HL-60 (cell line): ENCODE measurements around the gene CNKSR2.

Source experiments
- DNase-seq, 2 experiments: peaks; one replicate each; pipeline ENCODE4 v3.0.0-alpha.2; 2010 to 2020; ENCODE audit warnings: low read depth in 1 of 2, low spot score in 1 of 2
- H3K27ac ChIP-seq: fragments of 250-450 bp; sonication (Bioruptor Pico); replicated peaks from 2 replicates; pipeline ENCODE4 v1.5.1; 2020; ENCODE audit warnings: mild to moderate bottlenecking, moderate library complexity
- H3K27me3 ChIP-seq: fragments of 250-450 bp; sonication (Bioruptor Pico); 2 replicates; pipeline ENCODE4 v1.5.1; 2021; ENCODE audit warnings: mild to moderate bottlenecking, moderate library complexity; ENCODE audit not compliant: insufficient read depth, poor library complexity, severe bottlenecking
- H3K4me3 ChIP-seq: replicated peaks from 2 replicates; pipeline ENCODE4 v1.5.1; 2011; ENCODE audit warnings: mild to moderate bottlenecking, control low read depth, low read length; ENCODE audit not compliant: insufficient read depth
- CTCF ChIP-seq: IDR thresholded peaks from one replicate; pipeline ENCODE4 v1.5.1; 2011; ENCODE audit warnings: low read length, control low read depth, inconsistent platforms; ENCODE audit not compliant: insufficient read depth
- GABPA ChIP-seq: IDR thresholded peaks from 2 replicates; pipeline ENCODE4 v1.6.1; 2012; ENCODE audit warnings: low read depth
- POLR2AphosphoS5 ChIP-seq: IDR thresholded peaks from 2 replicates; pipeline ENCODE4 v1.6.1; 2012; ENCODE audit warnings: low read depth
- SPI1 ChIP-seq: IDR thresholded peaks from 2 replicates; pipeline ENCODE4 v1.6.1; 2012; ENCODE audit warnings: low read depth, mild to moderate bottlenecking, borderline replicate concordance
- TF ChIP-seq, protein P1 (sequence below): IDR thresholded peaks from 2 replicates; pipeline ENCODE4 v1.6.1; 2012; ENCODE audit warnings: low read depth; ENCODE audit not compliant: insufficient replicate concordance

Gene CNKSR2

DNA sequence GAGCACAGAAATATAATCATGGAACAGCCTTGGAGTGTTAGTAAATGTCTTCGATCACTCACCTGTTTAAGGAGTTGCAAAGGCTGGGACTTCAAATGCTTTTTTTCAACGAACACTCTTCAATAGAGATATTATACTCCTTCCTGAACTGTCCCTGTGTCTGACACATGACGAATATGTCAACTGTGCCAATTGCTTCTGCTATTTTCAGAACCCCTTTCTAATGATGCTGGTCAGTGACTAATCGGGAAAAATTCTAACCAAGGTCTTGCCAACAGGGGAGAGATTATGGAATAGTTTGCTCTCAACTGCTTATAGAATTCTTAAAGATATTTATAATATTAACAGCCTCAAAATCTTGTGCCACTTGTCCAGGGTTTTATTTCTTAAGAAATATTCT is 292.5 kb downstream of the CNKSR2 start:
- H3K27ac ChIP-seq: no peak overlapping the region
- no peaks in the 10 kb centered on the region for H3K27me3 ChIP-seq
- no peak overlapping the region for H3K4me3 ChIP-seq
- no peak for DNase-seq
- no peak for TF ChIP-seq GABPA
- TF ChIP-seq CTCF: no peak
- TF ChIP-seq, protein P1, sequence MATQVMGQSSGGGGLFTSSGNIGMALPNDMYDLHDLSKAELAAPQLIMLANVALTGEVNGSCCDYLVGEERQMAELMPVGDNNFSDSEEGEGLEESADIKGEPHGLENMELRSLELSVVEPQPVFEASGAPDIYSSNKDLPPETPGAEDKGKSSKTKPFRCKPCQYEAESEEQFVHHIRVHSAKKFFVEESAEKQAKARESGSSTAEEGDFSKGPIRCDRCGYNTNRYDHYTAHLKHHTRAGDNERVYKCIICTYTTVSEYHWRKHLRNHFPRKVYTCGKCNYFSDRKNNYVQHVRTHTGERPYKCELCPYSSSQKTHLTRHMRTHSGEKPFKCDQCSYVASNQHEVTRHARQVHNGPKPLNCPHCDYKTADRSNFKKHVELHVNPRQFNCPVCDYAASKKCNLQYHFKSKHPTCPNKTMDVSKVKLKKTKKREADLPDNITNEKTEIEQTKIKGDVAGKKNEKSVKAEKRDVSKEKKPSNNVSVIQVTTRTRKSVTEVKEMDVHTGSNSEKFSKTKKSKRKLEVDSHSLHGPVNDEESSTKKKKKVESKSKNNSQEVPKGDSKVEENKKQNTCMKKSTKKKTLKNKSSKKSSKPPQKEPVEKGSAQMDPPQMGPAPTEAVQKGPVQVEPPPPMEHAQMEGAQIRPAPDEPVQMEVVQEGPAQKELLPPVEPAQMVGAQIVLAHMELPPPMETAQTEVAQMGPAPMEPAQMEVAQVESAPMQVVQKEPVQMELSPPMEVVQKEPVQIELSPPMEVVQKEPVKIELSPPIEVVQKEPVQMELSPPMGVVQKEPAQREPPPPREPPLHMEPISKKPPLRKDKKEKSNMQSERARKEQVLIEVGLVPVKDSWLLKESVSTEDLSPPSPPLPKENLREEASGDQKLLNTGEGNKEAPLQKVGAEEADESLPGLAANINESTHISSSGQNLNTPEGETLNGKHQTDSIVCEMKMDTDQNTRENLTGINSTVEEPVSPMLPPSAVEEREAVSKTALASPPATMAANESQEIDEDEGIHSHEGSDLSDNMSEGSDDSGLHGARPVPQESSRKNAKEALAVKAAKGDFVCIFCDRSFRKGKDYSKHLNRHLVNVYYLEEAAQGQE: no peak
- TF ChIP-seq SPI1: no peak
- TF ChIP-seq POLR2AphosphoS5: no peak

- H3K27me3 ChIP-seq: no peaks in the 10 kb centered on the region
- no peak overlapping the region for H3K4me3 ChIP-seq
- no peak for DNase-seq
Measured at GRCh38 chrX:21674430-21675186, 300.4 kb downstream of the CNKSR2 start.

DNA sequence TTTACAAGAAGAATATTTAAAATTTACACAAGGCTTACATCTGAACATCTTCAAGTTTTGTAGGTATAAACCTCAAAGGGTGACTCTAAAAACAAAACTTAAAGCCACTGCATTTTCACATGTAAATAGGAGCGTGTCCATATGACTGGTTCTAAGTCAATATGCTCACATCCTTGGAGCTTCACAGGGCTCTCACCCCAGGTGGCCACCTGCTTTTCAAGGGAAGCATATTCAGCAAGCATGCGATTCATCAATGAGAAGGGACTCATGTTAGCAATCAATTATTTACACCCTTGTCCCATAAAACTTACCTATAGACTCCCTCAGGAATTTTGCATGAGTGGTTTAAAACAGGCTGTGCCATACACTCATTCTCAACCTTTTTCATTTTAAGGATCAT is 301.7 kb downstream of the CNKSR2 start:
- Histone ChIP-seq H3K4me3 (no peak overlapping the region), H3K27ac (no peak overlapping the region)

More at GRCh38 chrX:21674430-21675186, 300.4 kb downstream of the CNKSR2 start:
- H3K27ac ChIP-seq: no peak overlapping the region
- no peak for TF ChIP-seq POLR2AphosphoS5
- no peak for TF ChIP-seq GABPA
- TF ChIP-seq SPI1: no peak
- TF ChIP-seq, protein P1: no peak
- no peak for TF ChIP-seq CTCF

More for the DNA sequence above, 301.7 kb downstream of the CNKSR2 start:
- TF ChIP-seq, protein P1: no peak
- TF ChIP-seq GABPA (no peak), POLR2AphosphoS5 (no peak), SPI1 (no peak), CTCF (no peak)
- no peak for DNase-seq
- no peaks in the 10 kb centered on the region for H3K27me3 ChIP-seq
